T-helper 17 cell (primary cell): Measurements from ENCODE around the gene ACAD8. TPM values are rescaled to one million over a fixed set of nuclear protein-coding genes. Genes with fewer than 3 reads are reported as not detected.
"Not testable (repeated sequence)": the region's sequence is repeated elsewhere in the genome, so short reads cannot be mapped to it uniquely, and the experiment has no call there.

ENCODE experiments used
- ATAC-seq: fragments of 150-1000 bp; cut with Tn5 transposase; 2 replicates; pipeline ENCODE4 v1.10.0; 2021; ENCODE audit warnings: mild to moderate bottlenecking, moderate library complexity
- DNase-seq, 3 donors: peaks; one replicate each; pipeline versions ENCODE4 v3.0.0 to v3.0.0-alpha.2; 2020 to 2021
- H3K9me3 ChIP-seq: one replicate; pipeline ENCODE4 v1.7.0; 2013; ENCODE audit warnings: low read length, mild to moderate bottlenecking; ENCODE audit not compliant: control insufficient read depth, poor library complexity, severe bottlenecking
- H3K27ac Mint-ChIP-seq: one replicate; pipeline ENCODE4 v1.8.0; 2022; ENCODE audit warnings: mild to moderate bottlenecking, moderate library complexity, mixed read lengths
- H3K27me3 Mint-ChIP-seq: one replicate; pipeline ENCODE4 v1.8.0; 2022; ENCODE audit warnings: mixed read lengths
- H3K36me3 Mint-ChIP-seq: one replicate; pipeline ENCODE4 v1.8.0; 2022; ENCODE audit warnings: low read depth, mixed read lengths
- H3K4me1 Mint-ChIP-seq: one replicate; pipeline ENCODE4 v1.8.0; 2022; ENCODE audit warnings: mild to moderate bottlenecking, mixed read lengths
- H3K4me3 Mint-ChIP-seq: one replicate; pipeline ENCODE4 v1.8.0; 2022; ENCODE audit warnings: mild to moderate bottlenecking, moderate library complexity, mixed read lengths
- total RNA-seq, 4 donors: library from RNA in 2 of 4; stranded (reverse) in 2 of 4; gene quantifications; one replicate each; pipeline ENCODE4 v1.2.3 and lab custom pipeline; 2022 to 2026

ACAD8 gene
- total RNA-seq, 2 donors from 2014 or later: 20.3 to 23.6 TPM

- Mint-ChIP-seq H3K36me3 (peaks cover 4% of the 10 kb centered on the region), H3K27ac (no peak overlapping the region), H3K4me3 (no peak overlapping the region), H3K27me3 (no peaks in the 10 kb centered on the region), H3K4me1 (no peaks in the 10 kb centered on the region)
- no peak for DNase-seq
- no peak for ATAC-seq
- no peaks in the 10 kb centered on the region for H3K9me3 ChIP-seq
These were observed 7.3 kb upstream of the ACAD8 start for GRCh38 chr11:134246100-134246499.

GRCh38 chr11:134246678-134247077 lies 6.7 kb upstream of the ACAD8 start:
- Mint-ChIP-seq H3K36me3 (peaks cover 4% of the 10 kb centered on the region), H3K4me3 (no peak overlapping the region), H3K27me3 (no peaks in the 10 kb centered on the region), H3K4me1 (no peaks in the 10 kb centered on the region), H3K27ac (no peak overlapping the region)
- ATAC-seq (no peak), DNase-seq (no peak)
- H3K9me3 ChIP-seq: no peaks in the 10 kb centered on the region

GRCh38 chr11:134248910-134249480 lies 4.4 kb upstream of the ACAD8 start:
- H3K9me3 ChIP-seq: no peaks in the 10 kb centered on the region
- no peak for DNase-seq
- Mint-ChIP-seq H3K27ac (peak overlapping the region; percentile 27), H3K4me3 (no peak overlapping the region), H3K4me1 (peaks cover 13% of the 10 kb centered on the region), H3K36me3 (peaks cover 5% of the 10 kb centered on the region), H3K27me3 (no peaks in the 10 kb centered on the region)
- no peak for ATAC-seq

GRCh38 chr11:134250246-134250645 lies 3.1 kb upstream of the ACAD8 start:
- Mint-ChIP-seq H3K27ac (no peak overlapping the region), H3K4me3 (no peak overlapping the region), H3K4me1 (peaks cover 21% of the 10 kb centered on the region), H3K27me3 (no peaks in the 10 kb centered on the region), H3K36me3 (peaks cover 3% of the 10 kb centered on the region)
- no peak for ATAC-seq
- no peaks in the 10 kb centered on the region for H3K9me3 ChIP-seq
- no peak for DNase-seq

- Mint-ChIP-seq H3K4me1 (peaks cover 23% of the 10 kb centered on the region), H3K27ac (no peak overlapping the region), H3K27me3 (no peaks in the 10 kb centered on the region), H3K36me3 (peaks cover 3% of the 10 kb centered on the region), H3K4me3 (no peak overlapping the region)
- ATAC-seq: no peak
- no peaks in the 10 kb centered on the region for H3K9me3 ChIP-seq
- no peak for DNase-seq
These were observed 2.7 kb upstream of the ACAD8 start for GRCh38 chr11:134250675-134251074.

GRCh38 chr11:134252346-134253187 lies 801 bp upstream of the ACAD8 start:
- ATAC-seq: peak; percentile 23
- peaks cover 2% of the 10 kb centered on the region for H3K36me3 Mint-ChIP-seq
- no peaks in the 10 kb centered on the region for H3K9me3 ChIP-seq
- H3K27ac Mint-ChIP-seq: peak overlapping the region; percentile 96
- no peak for DNase-seq
- no peaks in the 10 kb centered on the region for H3K27me3 Mint-ChIP-seq
- peak overlapping the region; percentile 98 for H3K4me3 Mint-ChIP-seq
- peaks cover 25% of the 10 kb centered on the region for H3K4me1 Mint-ChIP-seq

GRCh38 chr11:134254433-134255183 lies 1.2 kb downstream of the ACAD8 start:
- Mint-ChIP-seq H3K4me1 (peaks cover 31% of the 10 kb centered on the region), H3K27me3 (no peaks in the 10 kb centered on the region), H3K4me3 (peak overlapping the region; percentile 98), H3K27ac (no peak overlapping the region), H3K36me3 (peaks cover 5% of the 10 kb centered on the region)
- no peak for ATAC-seq
- no peak for DNase-seq
- H3K9me3 ChIP-seq: no peaks in the 10 kb centered on the region

- H3K9me3 ChIP-seq, DNase-seq, H3K27me3 Mint-ChIP-seq, H3K36me3 Mint-ChIP-seq, H3K27ac Mint-ChIP-seq, ATAC-seq: not testable (repeated sequence)
- Mint-ChIP-seq H3K4me3 (peak overlapping the region; percentile 15), H3K4me1 (peaks cover 31% of the 10 kb centered on the region)
These were observed 1.8 kb downstream of the ACAD8 start for GRCh38 chr11:134255184-134255561.

GRCh38 chr11:134257101-134257500 lies 3.7 kb downstream of the ACAD8 start:
- ATAC-seq (no peak), DNase-seq (no peak)
- no peaks in the 10 kb centered on the region for H3K27me3 Mint-ChIP-seq
- peaks cover 5% of the 10 kb centered on the region for H3K36me3 Mint-ChIP-seq
- no peak overlapping the region for H3K27ac Mint-ChIP-seq
- H3K4me1 Mint-ChIP-seq: peaks cover 30% of the 10 kb centered on the region
- H3K9me3 ChIP-seq: no peaks in the 10 kb centered on the region
- no peak overlapping the region for H3K4me3 Mint-ChIP-seq

GRCh38 chr11:134258577-134258976 lies 5.2 kb downstream of the ACAD8 start:
- no peak overlapping the region for H3K27ac Mint-ChIP-seq
- ATAC-seq: no peak
- no peak for DNase-seq
- H3K9me3 ChIP-seq: no peaks in the 10 kb centered on the region
- peaks cover 3% of the 10 kb centered on the region for H3K36me3 Mint-ChIP-seq
- no peak overlapping the region for H3K4me3 Mint-ChIP-seq
- H3K27me3 Mint-ChIP-seq: no peaks in the 10 kb centered on the region
- peaks cover 20% of the 10 kb centered on the region for H3K4me1 Mint-ChIP-seq

GRCh38 chr11:134260503-134260902 lies 7.1 kb downstream of the ACAD8 start:
- DNase-seq (no peak), ATAC-seq (no peak)
- Mint-ChIP-seq H3K4me1 (peaks cover 10% of the 10 kb centered on the region), H3K27ac (peak overlapping the region; percentile 16), H3K4me3 (no peak overlapping the region), H3K27me3 (no peaks in the 10 kb centered on the region), H3K36me3 (peaks cover 3% of the 10 kb centered on the region)
- H3K9me3 ChIP-seq: no peaks in the 10 kb centered on the region

GRCh38 chr11:134260983-134261382 lies 7.6 kb downstream of the ACAD8 start:
- ATAC-seq (no peak), DNase-seq (no peak)
- H3K4me3 Mint-ChIP-seq: no peak overlapping the region
- H3K36me3 Mint-ChIP-seq: peaks cover 3% of the 10 kb centered on the region
- H3K9me3 ChIP-seq: no peaks in the 10 kb centered on the region
- peaks cover 7% of the 10 kb centered on the region for H3K4me1 Mint-ChIP-seq
- H3K27me3 Mint-ChIP-seq: no peaks in the 10 kb centered on the region
- H3K27ac Mint-ChIP-seq: no peak overlapping the region
